ENCODE results near the gene KCTD8. TPM values are rescaled to one million over a fixed set of nuclear protein-coding genes. Genes with fewer than 3 reads are reported as not detected.

Gene KCTD8
- total RNA-seq, 1 experiment from 2014 or later, result 1.4 TPM

DNA sequence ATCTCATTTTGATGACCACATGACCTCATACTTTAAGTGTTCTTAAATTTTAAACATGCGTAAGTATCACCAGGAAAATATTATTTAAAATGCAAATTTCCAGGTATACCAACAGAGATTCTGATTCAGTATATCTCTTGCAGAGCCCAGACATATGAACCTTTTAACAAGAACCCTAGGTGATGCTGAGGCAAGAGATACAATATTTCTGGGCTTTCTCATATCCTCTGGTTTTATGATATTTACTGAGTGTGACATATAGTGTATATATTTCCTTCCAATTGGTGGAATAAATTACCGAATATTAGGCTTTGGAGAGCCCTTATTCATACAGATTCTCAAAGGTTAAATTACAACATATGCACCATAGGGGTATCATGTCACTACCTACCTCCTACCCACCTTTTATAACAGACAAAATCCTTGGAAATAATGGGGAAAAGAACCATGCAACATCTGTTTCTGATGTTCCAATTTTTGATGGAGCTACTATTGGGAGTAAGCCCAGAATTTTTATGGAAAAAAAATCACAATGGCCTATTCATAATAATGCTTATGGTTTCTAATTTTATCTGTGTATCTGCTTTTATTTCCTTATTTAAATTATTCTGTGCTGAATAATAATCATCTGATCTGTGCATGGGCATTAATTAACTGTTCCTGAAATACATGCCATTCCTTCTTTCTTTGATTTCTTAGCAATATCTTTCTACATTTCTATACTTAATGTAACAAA lies 27.1 kb downstream of the KCTD8 start:
- Histone ChIP-seq H3K36me3 (replicated peaks; ENCODE audit: control insufficient read depth, insufficient read depth, low read length) (no peaks in the 10 kb centered on the region), H3K27me3 (ENCODE audit: control insufficient read depth, insufficient read depth, low read length) (no peaks in the 10 kb centered on the region)
- no peak for DNase-seq

DNA sequence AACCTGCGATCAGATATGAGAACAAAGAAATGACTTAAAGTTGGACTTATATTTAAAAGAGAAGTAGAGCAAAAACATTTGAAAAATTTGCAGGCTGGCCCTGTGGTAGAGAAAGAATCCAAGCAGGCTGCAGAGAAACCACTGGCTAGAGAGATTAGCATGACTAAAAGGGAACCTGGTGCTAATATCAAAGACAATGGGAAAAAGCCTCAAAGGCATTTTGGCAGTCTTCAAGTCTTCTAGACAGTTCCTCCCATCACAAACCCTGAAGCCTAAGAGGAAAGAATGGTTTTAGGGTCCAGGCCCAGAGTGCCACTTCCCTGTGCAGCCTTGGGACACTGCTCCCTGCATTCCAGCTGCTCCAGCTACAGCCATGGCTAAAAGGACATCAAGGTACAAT lies 33.4 kb downstream of the KCTD8 start:
- Histone ChIP-seq H3K36me3 (replicated peaks; ENCODE audit: control insufficient read depth, insufficient read depth, low read length) (no peaks in the 10 kb centered on the region), H3K27me3 (ENCODE audit: control insufficient read depth, insufficient read depth, low read length) (no peaks in the 10 kb centered on the region), H3K4me3 (ENCODE audit: insufficient read depth, low read depth, low read length) (no peak overlapping the region)
- DNase-seq, result peak; percentile 1

More for the DNA sequence above, 27.1 kb downstream of the KCTD8 start:
- H3K4me3 ChIP-seq (ENCODE audit: insufficient read depth, low read depth, low read length), result no peak overlapping the region

DNA sequence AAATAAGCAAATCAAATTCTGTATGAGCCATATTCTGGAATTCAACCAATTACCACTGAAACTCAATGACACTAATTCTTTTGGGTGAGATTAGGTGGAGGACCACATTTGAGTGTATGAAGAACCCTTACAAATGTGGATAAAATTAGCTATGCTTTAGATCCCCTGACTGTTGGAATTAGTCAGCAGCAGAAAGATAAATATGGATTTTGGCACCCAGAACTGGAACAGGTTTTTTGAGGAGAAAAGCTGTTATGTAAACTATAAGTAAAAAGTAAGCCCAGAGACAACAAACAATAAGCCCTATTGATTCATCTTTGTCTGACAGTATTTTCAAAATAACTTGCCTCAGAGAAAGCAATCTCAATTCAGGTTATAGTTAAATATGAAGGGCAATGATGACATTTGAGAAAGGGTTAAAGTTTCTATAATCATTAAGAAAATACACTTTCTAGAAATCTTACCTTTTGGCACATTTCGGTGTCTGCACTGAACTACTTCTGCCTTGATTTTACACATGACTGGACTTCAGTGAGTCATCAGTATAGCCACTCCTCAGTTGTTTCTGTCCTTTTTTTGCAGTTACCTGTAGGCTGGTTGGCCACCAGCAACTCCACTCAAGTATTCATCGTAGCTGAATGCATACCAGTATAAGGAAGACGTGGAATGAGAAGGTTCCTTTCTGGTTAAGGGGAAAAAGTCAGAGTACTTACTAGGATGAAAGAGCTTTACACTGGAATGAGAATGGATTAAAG lies 80.0 kb downstream of the KCTD8 start:
- H3K4me3 ChIP-seq (ENCODE audit: insufficient read depth, low read depth, low read length), result no peak overlapping the region
- no peaks in the 10 kb centered on the region for H3K27me3 ChIP-seq (ENCODE audit: control insufficient read depth, insufficient read depth, low read length)
- no peaks in the 10 kb centered on the region for H3K36me3 ChIP-seq (replicated peaks; ENCODE audit: control insufficient read depth, insufficient read depth, low read length)
- DNase-seq, result no peak

DNA sequence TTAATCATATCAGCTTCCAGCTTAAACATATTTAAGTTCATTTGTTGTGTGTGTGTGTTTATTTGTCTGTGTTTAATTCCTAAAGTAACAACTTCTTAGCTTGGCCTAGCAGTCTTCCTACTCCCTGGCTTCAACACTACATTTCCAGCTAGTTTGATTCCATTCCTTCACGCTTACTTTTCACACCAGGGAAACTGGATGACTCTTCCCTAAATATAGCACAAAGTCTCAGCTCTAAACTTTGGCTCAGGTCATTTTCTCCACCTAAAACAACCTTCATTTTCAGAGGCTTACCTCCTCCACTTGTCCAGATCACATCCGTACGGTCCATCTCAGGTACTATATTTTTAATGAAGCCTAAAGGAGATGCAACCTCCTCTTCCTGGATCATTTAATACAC lies 94.4 kb downstream of the KCTD8 start:
- H3K36me3 ChIP-seq (replicated peaks; ENCODE audit: control insufficient read depth, insufficient read depth, low read length), result no peaks in the 10 kb centered on the region
- no peak overlapping the region for H3K4me3 ChIP-seq (ENCODE audit: insufficient read depth, low read depth, low read length)
- no peak for DNase-seq
- H3K27me3 ChIP-seq (ENCODE audit: control insufficient read depth, insufficient read depth, low read length), result no peaks in the 10 kb centered on the region

DNA sequence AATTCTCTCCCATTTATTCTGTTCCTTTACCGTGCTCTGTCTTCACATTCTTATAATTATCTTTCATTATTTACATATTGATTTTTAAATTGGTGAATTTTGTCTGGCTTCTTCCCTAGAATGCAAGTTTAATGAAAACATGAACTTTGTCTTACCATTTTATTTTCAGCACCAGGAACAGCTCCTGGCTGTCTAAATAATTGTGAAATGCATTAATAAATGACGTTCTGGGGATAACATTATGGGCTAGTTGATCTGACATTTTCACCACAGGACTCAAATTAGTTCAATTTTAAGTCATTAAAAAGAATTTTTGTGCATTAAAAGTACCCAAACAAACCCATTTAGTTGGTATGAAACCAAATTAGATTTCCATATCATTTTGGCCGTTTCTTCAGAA lies 97.5 kb downstream of the KCTD8 start:
- Histone ChIP-seq H3K36me3 (replicated peaks; ENCODE audit: control insufficient read depth, insufficient read depth, low read length) (no peaks in the 10 kb centered on the region), H3K27me3 (ENCODE audit: control insufficient read depth, insufficient read depth, low read length) (no peaks in the 10 kb centered on the region), H3K4me3 (ENCODE audit: insufficient read depth, low read depth, low read length) (no peak overlapping the region)
- no peak for DNase-seq

DNA sequence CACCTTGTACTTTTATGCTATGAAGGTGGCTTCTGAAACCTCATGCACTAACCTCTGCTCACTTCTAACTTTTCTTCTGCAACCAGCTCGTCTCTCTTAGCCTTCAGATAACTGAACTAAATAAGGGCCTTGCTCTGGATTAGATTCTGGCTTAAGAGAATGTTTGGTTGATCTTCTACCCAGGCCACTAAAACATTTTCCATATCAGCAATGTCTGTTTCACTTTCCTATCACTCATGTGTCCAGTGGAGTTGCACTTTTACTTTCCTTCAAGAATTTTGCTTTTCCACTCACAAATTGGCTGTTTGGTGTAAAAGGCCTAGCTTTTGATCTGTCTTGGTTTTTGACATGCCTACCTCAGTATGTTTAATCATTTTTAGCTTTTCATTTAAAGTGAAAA lies 105.8 kb downstream of the KCTD8 start:
- Histone ChIP-seq H3K36me3 (replicated peaks; ENCODE audit: control insufficient read depth, insufficient read depth, low read length) (no peaks in the 10 kb centered on the region), H3K4me3 (ENCODE audit: insufficient read depth, low read depth, low read length) (no peak overlapping the region), H3K27me3 (ENCODE audit: control insufficient read depth, insufficient read depth, low read length) (no peaks in the 10 kb centered on the region)
- DNase-seq, result no peak

DNA sequence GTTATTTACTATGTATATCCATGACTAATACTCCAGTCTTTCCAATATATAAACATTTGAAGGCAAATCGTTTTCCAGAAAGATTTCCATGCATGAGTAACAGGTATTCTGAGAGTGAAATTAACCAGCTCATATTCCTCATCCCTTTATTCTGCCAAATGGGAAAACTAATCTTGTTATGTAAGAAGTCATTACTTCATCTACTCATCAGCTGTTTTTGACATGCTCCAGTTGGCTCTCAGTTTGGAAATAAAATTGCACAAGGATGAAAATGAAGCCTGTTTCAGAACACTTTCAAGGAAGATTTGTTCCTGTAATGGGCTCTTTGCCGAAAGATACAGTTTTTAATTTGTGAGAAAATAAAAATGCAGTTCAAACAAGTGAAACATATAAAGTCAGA lies 121.9 kb downstream of the KCTD8 start:
- DNase-seq, result no peak

DNA sequence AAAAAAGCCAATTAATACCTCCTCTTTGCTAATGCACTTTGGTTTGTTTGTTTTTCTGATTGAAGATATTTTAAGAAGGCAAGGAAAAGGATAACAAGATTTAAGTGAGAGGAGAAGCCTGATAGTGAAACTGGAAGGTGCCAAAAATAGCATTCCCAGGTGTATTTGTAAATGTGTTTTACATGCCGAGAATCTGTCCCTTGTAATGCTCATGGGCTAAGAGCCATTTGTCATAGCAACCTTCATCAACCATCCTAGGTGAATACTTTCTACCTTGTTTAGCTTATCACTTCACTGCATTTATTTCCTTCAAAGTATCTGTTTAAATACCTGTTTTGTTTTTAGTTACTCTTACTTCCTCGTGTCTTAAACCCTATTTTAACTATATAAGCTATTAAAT lies 127.8 kb downstream of the KCTD8 start:
- no peaks in the 10 kb centered on the region for H3K27me3 ChIP-seq (ENCODE audit: control insufficient read depth, insufficient read depth, low read length)

More for the DNA sequence above, 121.9 kb downstream of the KCTD8 start:
- Histone ChIP-seq H3K27me3 (ENCODE audit: control insufficient read depth, insufficient read depth, low read length) (no peaks in the 10 kb centered on the region), H3K4me3 (ENCODE audit: insufficient read depth, low read depth, low read length) (no peak overlapping the region), H3K36me3 (replicated peaks; ENCODE audit: control insufficient read depth, insufficient read depth, low read length) (no peaks in the 10 kb centered on the region)

DNA sequence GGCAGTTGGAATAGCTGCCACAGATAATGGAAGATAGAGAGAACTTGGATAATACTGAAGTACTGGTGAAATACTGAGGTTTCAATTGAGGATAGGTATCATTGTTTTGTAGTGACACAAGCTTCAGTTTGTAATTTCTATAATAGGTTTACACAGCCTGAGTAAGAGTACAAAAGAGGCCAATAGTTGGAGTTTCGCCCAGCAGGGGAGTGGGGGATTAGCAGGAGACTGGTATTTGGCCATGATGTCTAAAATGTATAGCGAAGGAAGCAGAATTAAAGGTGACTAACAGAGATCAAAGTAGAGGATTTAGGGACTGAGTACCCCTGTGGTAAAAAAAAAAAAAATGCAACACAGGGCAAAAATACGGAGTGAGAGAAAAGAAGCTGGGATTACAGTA lies 129.5 kb downstream of the KCTD8 start:
- Histone ChIP-seq H3K36me3 (replicated peaks; ENCODE audit: control insufficient read depth, insufficient read depth, low read length) (no peaks in the 10 kb centered on the region), H3K27me3 (ENCODE audit: control insufficient read depth, insufficient read depth, low read length) (no peaks in the 10 kb centered on the region), H3K4me3 (ENCODE audit: insufficient read depth, low read depth, low read length) (no peak overlapping the region)
- DNase-seq, result peak; percentile 5

More for the DNA sequence above, 127.8 kb downstream of the KCTD8 start:
- Histone ChIP-seq H3K4me3 (ENCODE audit: insufficient read depth, low read depth, low read length) (no peak overlapping the region), H3K36me3 (replicated peaks; ENCODE audit: control insufficient read depth, insufficient read depth, low read length) (no peaks in the 10 kb centered on the region)
- DNase-seq, result no peak

DNA sequence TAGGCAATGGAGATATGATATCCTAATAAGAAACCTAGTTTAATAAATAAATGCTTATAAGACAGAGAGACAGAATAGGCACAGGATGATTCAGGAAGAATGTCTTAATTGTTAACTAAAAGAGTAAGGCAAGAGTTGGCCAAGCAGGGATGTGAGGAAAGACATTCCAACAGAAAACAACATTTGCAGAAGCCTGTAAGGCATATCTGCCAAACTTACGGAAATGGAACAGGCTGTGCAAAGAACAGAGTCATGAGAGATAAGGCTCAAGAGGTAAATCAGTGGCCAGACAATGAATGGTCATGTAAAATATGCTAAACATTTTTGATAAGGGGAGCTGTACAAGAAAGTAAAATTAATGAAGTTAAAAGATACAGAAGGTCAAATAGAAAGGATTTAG lies 134.9 kb downstream of the KCTD8 start:
- Histone ChIP-seq H3K4me3 (ENCODE audit: insufficient read depth, low read depth, low read length) (no peak overlapping the region), H3K27me3 (ENCODE audit: control insufficient read depth, insufficient read depth, low read length) (no peaks in the 10 kb centered on the region), H3K36me3 (replicated peaks; ENCODE audit: control insufficient read depth, insufficient read depth, low read length) (no peaks in the 10 kb centered on the region)
- no peak for DNase-seq

DNA sequence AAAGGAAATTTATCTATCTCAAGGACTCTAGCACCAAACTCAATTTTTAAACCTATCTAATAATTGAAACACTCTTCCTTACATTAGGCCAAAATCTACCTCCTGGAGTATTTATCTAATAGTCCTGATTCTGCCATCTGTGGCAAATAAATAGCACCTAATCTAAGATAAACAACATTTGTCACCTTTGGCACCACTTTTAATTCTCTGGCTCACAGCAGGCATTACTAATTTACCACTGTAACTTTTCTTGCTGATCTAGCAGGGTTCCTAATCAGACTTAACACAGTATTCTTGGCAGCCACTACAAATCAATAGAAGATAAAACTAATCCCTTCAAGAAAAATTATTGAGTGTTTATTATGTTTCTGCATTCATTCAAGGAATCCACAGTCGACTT lies 161.1 kb downstream of the KCTD8 start:
- Histone ChIP-seq H3K4me3 (ENCODE audit: insufficient read depth, low read depth, low read length) (no peak overlapping the region), H3K36me3 (replicated peaks; ENCODE audit: control insufficient read depth, insufficient read depth, low read length) (no peaks in the 10 kb centered on the region), H3K27me3 (ENCODE audit: control insufficient read depth, insufficient read depth, low read length) (no peaks in the 10 kb centered on the region)
- no peak for DNase-seq

DNA sequence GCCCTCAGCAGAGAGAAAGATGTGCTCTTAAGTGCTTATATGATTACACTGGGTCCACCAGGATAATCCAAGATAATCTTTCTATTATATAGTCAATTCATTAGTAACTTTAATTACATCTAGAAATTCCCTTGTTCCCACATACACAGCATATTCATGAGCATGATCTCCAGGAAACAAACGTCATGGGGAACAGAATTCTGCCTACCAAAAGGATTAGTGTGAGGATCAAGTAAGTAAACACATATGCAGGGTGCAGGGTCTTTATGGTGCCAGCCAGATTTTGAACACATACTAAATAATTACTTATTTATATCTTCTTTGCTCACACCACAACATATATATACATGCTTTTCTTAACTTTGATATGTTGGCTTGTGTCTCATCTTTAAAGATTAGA lies 169.1 kb downstream of the KCTD8 start:
- H3K27me3 ChIP-seq (ENCODE audit: control insufficient read depth, insufficient read depth, low read length), result no peaks in the 10 kb centered on the region
- DNase-seq, result no peak
- H3K4me3 ChIP-seq (ENCODE audit: insufficient read depth, low read depth, low read length), result no peak overlapping the region
- H3K36me3 ChIP-seq (replicated peaks; ENCODE audit: control insufficient read depth, insufficient read depth, low read length), result no peaks in the 10 kb centered on the region

DNA sequence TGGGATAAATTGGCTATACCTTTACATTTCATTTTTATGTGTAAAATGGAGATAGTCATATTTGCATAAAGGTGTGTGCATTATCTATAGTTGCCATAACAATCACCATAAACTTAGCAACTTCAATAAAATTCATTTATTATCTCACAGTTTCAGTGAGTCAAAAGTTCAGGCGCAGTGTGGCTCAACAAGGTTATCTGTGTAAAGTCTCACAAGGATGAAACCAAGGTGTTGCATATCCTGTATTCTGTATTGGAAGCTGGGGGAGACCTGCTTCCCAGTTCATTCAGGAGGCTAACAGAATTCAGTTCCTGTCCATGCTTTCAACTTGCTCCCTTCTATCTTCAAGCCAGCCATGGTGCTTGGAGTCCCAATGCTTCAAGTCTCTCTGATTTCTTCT lies 169.5 kb downstream of the KCTD8 start:
- H3K27me3 ChIP-seq (ENCODE audit: control insufficient read depth, insufficient read depth, low read length), result no peaks in the 10 kb centered on the region
- DNase-seq, result no peak
- H3K4me3 ChIP-seq (ENCODE audit: insufficient read depth, low read depth, low read length), result no peak overlapping the region
- no peaks in the 10 kb centered on the region for H3K36me3 ChIP-seq (replicated peaks; ENCODE audit: control insufficient read depth, insufficient read depth, low read length)

DNA sequence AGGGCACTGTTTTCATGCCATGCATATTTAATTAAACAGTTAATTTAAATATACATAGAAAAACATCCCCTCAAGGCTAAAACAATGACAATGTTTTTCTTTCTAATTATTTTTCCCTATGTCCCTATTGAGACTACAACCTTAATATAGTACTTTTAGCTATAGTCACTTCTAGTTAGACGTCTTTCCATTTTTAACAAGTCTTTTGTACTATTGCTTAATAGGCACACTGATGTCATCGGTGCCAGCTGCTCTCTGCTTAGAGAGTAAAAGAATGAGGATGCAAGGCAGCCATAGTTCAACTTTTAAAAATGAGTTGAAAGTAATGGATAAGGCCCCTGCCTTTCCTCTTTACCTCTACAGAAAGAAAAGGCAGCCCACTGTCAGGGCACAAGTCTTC lies 191.1 kb downstream of the KCTD8 start:
- no peaks in the 10 kb centered on the region for H3K27me3 ChIP-seq (ENCODE audit: control insufficient read depth, insufficient read depth, low read length)
- H3K36me3 ChIP-seq (replicated peaks; ENCODE audit: control insufficient read depth, insufficient read depth, low read length), result no peaks in the 10 kb centered on the region
- no peak overlapping the region for H3K4me3 ChIP-seq (ENCODE audit: insufficient read depth, low read depth, low read length)
- DNase-seq, result no peak

DNA sequence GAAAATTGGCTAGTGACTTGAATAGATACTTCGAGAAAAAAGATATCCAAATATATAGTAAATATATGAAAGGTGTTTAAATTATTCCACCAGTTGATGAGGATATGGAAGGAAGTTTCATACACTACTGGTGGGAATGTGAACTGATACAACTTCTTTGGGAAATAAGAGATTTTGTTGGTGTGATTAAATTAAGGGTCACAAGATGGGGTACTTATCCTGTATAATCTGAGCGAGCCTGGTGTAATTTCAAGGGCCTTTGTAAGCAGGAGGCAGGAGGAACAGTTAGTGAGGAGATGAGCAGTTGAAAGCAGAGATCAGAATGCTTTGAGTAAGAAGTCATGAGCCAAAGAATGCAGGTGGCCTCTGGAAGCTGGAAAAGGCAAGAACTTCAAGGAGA lies 192.2 kb downstream of the KCTD8 start:
- no peaks in the 10 kb centered on the region for H3K36me3 ChIP-seq (replicated peaks; ENCODE audit: control insufficient read depth, insufficient read depth, low read length)
- peak; percentile 12 for DNase-seq
- no peak overlapping the region for H3K4me3 ChIP-seq (ENCODE audit: insufficient read depth, low read depth, low read length)

More for the DNA sequence above, 192.2 kb downstream of the KCTD8 start:
- no peaks in the 10 kb centered on the region for H3K27me3 ChIP-seq (ENCODE audit: control insufficient read depth, insufficient read depth, low read length)

Measured in H7 (cell line).